ENCODE measurements around the gene SORBS1.

The SORBS1 gene

GRCh38 chr10:95404864-95405263 is 156.3 kb downstream of the SORBS1 start:
- no peak for DNase-seq

DNA sequence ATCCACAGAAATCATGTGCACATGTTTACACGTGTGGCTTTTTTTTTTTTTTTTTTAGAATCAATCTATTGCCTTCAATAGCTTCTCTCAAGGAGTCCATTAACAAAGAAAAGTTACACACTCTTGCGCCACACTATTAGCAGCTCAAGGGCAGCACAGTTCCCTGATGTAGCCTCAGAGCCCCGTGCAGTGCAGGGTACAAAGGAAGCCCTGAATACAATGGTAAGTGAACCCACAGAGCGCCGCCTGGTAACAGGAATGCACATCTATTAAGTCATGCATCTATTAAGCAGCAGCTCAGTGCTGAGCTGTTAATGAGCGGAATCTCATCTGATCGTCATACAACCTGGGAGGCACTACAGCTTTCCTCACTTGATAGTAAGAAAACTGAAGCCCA is 156.7 kb downstream of the SORBS1 start:
- DNase-seq: no peak

GRCh38 chr10:95403700-95404461 is 157.3 kb downstream of the SORBS1 start:
- no peak for DNase-seq

DNA sequence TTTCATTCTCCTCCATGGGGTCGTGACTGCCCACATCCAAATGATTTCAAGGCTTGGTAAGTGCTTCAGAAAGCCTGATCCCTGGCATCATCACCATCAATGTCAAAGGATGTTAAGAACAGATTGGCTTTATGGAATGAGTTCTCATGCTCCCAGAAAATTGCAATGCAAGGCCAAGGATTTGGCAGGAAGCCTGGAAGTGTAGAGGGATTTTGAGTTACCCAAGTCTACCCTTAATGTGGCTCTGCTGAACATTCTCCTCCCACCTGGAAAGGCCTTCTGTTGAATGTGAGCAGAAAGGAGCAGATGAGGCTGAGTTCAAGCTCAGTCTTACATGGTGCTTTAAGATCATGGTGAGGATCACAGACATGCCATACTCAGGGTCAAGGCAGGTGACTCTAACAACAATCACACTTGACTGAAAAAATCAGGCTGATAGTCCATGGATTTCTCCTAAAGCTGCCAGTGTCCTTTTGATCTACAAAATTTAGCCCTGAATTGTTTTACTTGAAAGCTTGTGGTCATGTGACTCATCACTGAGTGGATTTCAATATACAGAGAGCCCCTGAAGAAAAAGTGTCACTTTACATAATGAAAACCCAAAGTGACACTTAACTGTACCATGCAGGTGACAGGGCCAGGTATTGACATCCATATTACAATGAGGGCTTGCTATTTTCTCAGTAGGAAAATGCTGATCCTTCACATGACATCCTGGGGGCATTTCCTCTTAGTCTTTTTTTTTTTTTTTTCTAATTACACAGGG is 159.3 kb downstream of the SORBS1 start:
- DNase-seq: no peak

DNA sequence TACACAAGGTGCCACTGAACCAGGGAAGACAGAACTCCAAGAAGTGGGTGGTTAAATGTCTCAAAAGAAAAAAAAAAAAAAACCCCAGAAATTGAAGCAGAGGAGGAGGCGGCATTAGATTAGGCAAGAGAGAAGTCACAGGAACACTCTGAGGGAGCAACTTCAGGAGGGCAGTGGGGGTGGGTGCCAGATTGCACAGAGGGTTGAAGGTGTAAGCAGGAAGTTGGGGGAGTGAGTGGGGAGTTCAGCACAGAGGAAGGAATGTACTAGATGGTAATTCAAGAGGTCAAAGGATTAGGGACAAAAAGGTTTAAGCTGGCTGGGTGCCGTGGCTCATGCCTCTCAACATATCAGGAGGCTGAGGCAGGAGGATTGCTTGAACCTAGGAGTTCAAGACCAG is 160.4 kb downstream of the SORBS1 start:
- DNase-seq: no peak

- DNase-seq: no peak
These were observed 162.0 kb downstream of the SORBS1 start for GRCh38 chr10:95399183-95399582.

- no peak for DNase-seq
These were observed 163.4 kb downstream of the SORBS1 start for GRCh38 chr10:95397747-95398146.

GRCh38 chr10:95395947-95396449 is 165.2 kb downstream of the SORBS1 start:
- DNase-seq: no peak

- peak; percentile 87 for DNase-seq
These were observed 166.8 kb downstream of the SORBS1 start for GRCh38 chr10:95394161-95394880.

GRCh38 chr10:95392681-95393164 is 168.4 kb downstream of the SORBS1 start:
- DNase-seq: peak; percentile 3

- DNase-seq: no peak
These were observed 169.0 kb downstream of the SORBS1 start for GRCh38 chr10:95392217-95392584.

DNA sequence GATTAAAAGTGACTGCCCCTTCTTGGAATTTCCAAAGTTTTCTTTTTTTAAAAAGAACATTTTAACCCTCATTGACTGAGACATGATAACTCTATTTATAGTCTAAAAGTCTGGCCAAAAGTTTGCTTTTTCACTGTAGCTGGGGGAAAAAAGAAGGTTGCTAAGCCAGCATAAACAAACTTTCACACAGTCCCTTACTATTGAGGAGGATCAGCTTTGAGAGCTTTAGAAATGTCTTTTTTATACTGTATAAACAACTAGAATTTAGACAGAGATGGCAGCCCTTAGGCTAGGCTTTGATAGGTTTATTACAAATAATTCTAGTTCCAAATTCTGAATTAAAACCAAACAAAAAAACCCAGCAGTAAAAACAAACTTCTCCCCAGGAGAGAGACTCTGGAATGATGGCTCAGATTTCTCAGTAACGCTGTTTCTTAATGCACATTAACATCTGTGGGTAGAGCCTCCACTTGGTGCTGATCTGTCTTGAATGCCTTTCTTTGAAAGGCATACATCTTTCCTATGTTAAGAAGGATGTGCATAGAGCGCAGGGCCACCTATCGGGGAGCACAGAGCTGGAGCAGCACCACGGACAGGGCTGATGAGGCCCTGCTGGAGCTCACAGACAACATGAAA is 169.5 kb downstream of the SORBS1 start:
- DNase-seq: peak; percentile 23

DNA sequence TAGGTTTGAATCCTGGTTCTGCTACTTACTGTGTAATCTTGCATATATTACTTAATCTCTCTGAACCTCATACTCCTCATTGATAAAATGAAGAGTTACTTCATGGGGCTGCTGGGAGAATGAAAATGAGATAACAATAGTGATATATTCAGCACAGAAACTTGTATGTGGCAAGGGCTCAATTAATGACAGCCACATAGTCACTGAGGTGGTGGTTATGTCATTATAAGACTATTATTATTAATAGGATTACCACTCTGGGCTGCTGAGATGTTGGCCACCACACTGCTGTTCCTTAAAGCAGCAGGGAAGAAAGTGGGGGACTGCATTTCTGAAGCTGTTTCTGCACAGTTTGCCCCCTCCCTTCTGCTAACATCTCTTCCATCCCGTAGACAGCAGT is 170.0 kb downstream of the SORBS1 start:
- DNase-seq: peak; percentile 64

- DNase-seq: no peak
These were observed 171.2 kb downstream of the SORBS1 start for GRCh38 chr10:95389982-95390381.

DNA sequence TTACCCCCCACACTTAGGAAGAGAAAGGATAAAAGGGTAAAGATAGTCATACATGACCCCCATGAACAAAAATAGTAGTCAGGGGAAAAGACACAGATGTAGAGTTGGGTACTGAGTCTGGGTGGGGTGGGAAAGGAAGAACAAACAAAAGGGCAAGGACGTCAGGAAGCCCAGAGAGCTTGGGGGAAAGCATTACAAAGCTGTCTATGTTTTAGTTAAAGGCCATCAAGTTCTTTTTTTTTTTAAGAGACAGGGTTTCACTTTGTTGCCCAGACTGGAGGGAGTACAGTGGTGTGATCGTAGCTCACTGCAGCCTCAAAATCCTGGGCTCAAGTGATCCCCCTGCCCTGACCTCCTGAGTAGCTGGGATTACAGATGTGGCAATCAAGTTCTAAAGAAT is 172.0 kb downstream of the SORBS1 start:
- no peak for DNase-seq

- peak; percentile 37 for DNase-seq
These were observed 172.6 kb downstream of the SORBS1 start for GRCh38 chr10:95388539-95388938.

GRCh38 chr10:95388109-95388471 is 173.1 kb downstream of the SORBS1 start:
- no peak for DNase-seq

DNA sequence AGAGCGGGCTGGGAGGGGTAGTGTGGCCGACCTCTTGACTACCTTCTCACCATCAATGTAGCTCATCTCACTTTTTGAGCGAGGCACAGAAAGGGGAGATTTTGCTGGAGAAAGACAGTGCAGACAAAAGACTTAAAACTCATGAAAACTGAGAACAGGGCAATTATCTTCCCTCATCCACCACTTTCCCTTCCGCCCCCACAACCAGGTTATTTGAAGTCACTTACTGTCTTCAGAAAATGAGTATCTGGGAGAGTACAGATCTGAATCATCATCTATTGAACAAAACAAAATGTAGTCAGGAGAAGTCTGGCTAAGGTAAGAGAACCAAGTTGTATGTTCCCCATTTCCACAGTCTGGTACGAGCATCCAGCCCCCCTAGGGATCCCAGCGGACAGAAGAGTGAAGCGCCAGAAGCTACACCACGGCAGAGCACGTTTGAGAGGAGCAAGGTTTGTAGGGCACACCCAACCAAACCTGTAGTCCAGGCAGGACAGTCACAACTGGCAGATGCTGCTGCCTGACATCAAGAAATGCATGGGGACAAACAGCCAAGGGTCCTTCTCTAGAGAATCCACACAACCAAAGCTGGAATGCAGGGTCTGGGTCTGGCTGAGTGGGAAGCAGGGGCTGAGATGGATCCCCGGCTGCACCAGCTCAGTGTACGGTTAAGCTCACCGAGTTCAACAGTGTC is 177.0 kb downstream of the SORBS1 start:
- no peak for DNase-seq

DNA sequence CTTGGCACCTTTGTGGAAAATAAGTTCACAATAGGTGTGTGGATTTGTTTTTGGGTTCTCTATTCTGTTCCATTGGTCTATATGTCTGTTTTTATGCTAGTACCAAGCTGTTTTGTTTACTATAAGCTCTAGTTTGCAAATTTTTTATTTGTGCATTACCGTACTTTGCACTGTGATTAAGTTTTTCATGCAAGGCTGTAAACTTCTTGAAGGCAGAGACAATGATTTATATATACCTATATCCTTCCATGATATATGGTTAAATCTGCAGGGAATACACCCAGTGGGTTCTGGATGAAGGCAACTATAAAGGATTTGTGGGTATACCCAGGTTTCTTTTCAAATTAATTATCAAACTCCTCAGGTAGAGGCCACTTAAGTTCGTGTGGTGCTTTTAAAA is 178.6 kb downstream of the SORBS1 start:
- DNase-seq: no peak

GRCh38 chr10:95382174-95382573 is 179.0 kb downstream of the SORBS1 start:
- no peak for DNase-seq

- no peak for DNase-seq
These were observed 183.2 kb downstream of the SORBS1 start for GRCh38 chr10:95377950-95378349.

- no peak for DNase-seq
These were observed 185.8 kb downstream of the SORBS1 start for GRCh38 chr10:95375418-95375817.
